Lung (tissue), 12 donors: Measurements from ENCODE around the gene BMP8A. TPM values are rescaled to one million over a fixed set of nuclear protein-coding genes. Genes with fewer than 3 reads are reported as not detected.
"Not testable (repeated sequence)": the region's sequence is repeated elsewhere in the genome, so short reads cannot be mapped to it uniquely, and the experiment has no call there.

ENCODE experiments used
- ATAC-seq: fragments of 200-7000 bp; cut with Tn5 transposase; one replicate; pipeline ENCODE4 v1.9.1; 2020; ENCODE audit warnings: moderate number of reproducible peaks; ENCODE audit not compliant: insufficient read depth, low FRiP score
- DNase-seq, 3 donors: peaks; one replicate each; pipeline ENCODE4 v3.0.0-alpha.2; 2013 to 2017
- H3K27ac ChIP-seq, 2 donors: one replicate each; pipeline ENCODE4 v1.5.1; 2013; ENCODE audit warnings: mild to moderate bottlenecking in 2 of 2, moderate library complexity in 2 of 2, control low read depth in 1 of 2, inconsistent platforms in 1 of 2, low read depth in 1 of 2, low read length in 1 of 2
- H3K27me3 ChIP-seq, 3 donors: one replicate each; pipeline ENCODE4 v1.5.1; 2013; ENCODE audit warnings: low read length in 2 of 3; ENCODE audit not compliant: control insufficient read depth in 3 of 3, insufficient read depth in 3 of 3
- H3K36me3 ChIP-seq, 4 donors: one replicate each; pipeline ENCODE4 v1.5.1; 2013; ENCODE audit warnings: low read length in 4 of 4, mild to moderate bottlenecking in 1 of 4, moderate library complexity in 1 of 4; ENCODE audit not compliant: control insufficient read depth in 4 of 4, insufficient read depth in 4 of 4
- H3K4me1 ChIP-seq, 5 donors: one replicate each; pipeline ENCODE4 v1.5.1; 2013; ENCODE audit warnings: low read length in 5 of 5, mild to moderate bottlenecking in 2 of 5, moderate library complexity in 1 of 5; ENCODE audit not compliant: control insufficient read depth in 5 of 5, insufficient read depth in 5 of 5
- H3K4me3 ChIP-seq: one replicate; pipeline ENCODE4 v1.5.1; 2013; ENCODE audit warnings: mild to moderate bottlenecking, control low read depth, moderate library complexity
- H3K9ac ChIP-seq, 2 donors: one replicate each; pipeline ENCODE4 v1.5.1; 2013; ENCODE audit warnings: low read length in 2 of 2, control low read depth in 1 of 2; ENCODE audit not compliant: insufficient read depth in 1 of 2
- H3K9me3 ChIP-seq, 4 donors: one replicate each; pipeline ENCODE4 v1.5.1; 2013; ENCODE audit warnings: low read length in 3 of 4, mild to moderate bottlenecking in 1 of 4, moderate library complexity in 1 of 4; ENCODE audit not compliant: control insufficient read depth in 4 of 4, insufficient read depth in 3 of 4
- WGBS, 2 donors: extraction: QIAGEN DNeasy Blood & Tissue Kit; methylation state at CpG; one replicate each; pipeline ENCODE4 v1.1.7; 2013; 5-methylcytosine and 5-hydroxymethylcytosine counted together
- polyA plus RNA-seq, 2 donors: library from polyadenylated mRNA; stranded (reverse); fragments of 200-250 nt; gene quantifications; one replicate each; pipeline ENCODE4 v1.2.1, GENCODE V29; 2013
- total RNA-seq, 2 donors: library from RNA; depleted of rRNA in 1 of 2; stranded (reverse); fragments of >200 nt in 1 of 2; gene quantifications; one replicate each; pipeline ENCODE4 v1.2.1, GENCODE V29; 2014 to 2021
- TF ChIP-seq, protein P1 (sequence below): IDR thresholded peaks from 2 replicates; pipeline ENCODE4 v1.5.1; 2012; ENCODE audit warnings: mild to moderate bottlenecking; ENCODE audit errors: control extremely low read depth, extremely low read depth
- donor health status: control.
- donor health status: control.
- donor health status: Bipolar disorder and iron deficiency.
- donor health status: healthy.
- donor health status: DM: yes; HTN: yes; CAD: no.

The BMP8A gene
- total and polyA plus RNA-seq, 4 donors, result 0.30 to 0.68 (median 0.55) TPM; not detected in 1

DNA sequence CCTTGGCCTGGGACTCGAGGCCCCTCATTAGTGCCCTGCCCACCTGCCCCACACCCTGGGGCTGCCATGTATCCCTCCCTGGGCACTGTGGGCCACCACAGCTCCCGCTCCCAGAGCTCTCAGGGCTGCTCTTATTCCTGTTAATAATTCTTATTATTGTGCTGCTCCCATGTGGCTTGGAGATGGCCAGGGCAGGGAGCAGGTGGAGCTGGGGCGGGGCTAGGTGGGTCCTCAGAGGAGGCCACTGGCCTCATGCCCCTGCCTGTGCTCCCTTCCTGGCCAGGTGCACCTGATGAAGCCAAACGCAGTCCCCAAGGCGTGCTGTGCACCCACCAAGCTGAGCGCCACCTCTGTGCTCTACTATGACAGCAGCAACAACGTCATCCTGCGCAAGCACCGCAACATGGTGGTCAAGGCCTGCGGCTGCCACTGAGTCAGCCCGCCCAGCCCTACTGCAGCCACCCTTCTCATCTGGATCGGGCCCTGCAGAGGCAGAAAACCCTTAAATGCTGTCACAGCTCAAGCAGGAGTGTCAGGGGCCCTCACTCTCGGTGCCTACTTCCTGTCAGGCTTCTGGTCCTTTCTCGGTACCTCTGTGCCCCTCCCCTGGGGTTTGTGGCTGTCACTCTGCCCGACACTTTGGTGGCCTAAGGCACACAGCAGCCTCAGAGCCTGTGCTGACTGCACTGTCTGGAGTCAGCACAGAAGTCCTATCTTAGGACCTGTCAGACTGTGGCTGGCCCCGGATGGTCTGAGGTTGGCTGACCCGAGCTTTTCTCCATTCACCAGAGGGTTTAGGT lies 34.1 kb downstream of the BMP8A start:
- DNase-seq, result no peak
- ATAC-seq, result no peak
- TF ChIP-seq, protein P1, sequence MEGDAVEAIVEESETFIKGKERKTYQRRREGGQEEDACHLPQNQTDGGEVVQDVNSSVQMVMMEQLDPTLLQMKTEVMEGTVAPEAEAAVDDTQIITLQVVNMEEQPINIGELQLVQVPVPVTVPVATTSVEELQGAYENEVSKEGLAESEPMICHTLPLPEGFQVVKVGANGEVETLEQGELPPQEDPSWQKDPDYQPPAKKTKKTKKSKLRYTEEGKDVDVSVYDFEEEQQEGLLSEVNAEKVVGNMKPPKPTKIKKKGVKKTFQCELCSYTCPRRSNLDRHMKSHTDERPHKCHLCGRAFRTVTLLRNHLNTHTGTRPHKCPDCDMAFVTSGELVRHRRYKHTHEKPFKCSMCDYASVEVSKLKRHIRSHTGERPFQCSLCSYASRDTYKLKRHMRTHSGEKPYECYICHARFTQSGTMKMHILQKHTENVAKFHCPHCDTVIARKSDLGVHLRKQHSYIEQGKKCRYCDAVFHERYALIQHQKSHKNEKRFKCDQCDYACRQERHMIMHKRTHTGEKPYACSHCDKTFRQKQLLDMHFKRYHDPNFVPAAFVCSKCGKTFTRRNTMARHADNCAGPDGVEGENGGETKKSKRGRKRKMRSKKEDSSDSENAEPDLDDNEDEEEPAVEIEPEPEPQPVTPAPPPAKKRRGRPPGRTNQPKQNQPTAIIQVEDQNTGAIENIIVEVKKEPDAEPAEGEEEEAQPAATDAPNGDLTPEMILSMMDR, result no peak
- Histone ChIP-seq H3K4me3 (no peak overlapping the region), H3K36me3 (peaks cover 0 to 30% (median 2%) of the 10 kb centered on the region in 4 donors), H3K4me1 (no peaks in the 10 kb centered on the region), H3K9ac (no peak overlapping the region), H3K9me3 (no peaks in the 10 kb centered on the region), H3K27ac (no peak overlapping the region), H3K27me3 (no peaks in the 10 kb centered on the region)
- 72 to 83% methylated on average over 17 of the region's 17 CpGs for WGBS, 2 donors

- 93 to 96% methylated on average over 11 of the region's 11 CpGs for WGBS, 2 donors
- no peak for ATAC-seq
- no peak overlapping the region for H3K4me3 ChIP-seq
- no peak overlapping the region for H3K27ac ChIP-seq
- H3K9me3 ChIP-seq, result no peaks in the 10 kb centered on the region
- TF ChIP-seq, protein P1, result no peak
- no peak for DNase-seq
- peaks cover 0 to 34% (median 4%) of the 10 kb centered on the region in 4 donors for H3K36me3 ChIP-seq
- H3K9ac ChIP-seq, result no peak overlapping the region
- no peaks in the 10 kb centered on the region for H3K27me3 ChIP-seq
- no peaks in the 10 kb centered on the region for H3K4me1 ChIP-seq
Measured at GRCh38 chr1:39526466-39527189, 35.2 kb downstream of the BMP8A start.

GRCh38 chr1:39527190-39527579 lies 35.7 kb downstream of the BMP8A start:
- DNase-seq, H3K9me3 ChIP-seq, H3K4me3 ChIP-seq, H3K27me3 ChIP-seq, ATAC-seq, H3K9ac ChIP-seq, H3K4me1 ChIP-seq, H3K27ac ChIP-seq: not testable (repeated sequence)
- H3K36me3 ChIP-seq, result peaks cover 0 to 37% (median 5%) of the 10 kb centered on the region in 4 donors
- WGBS, 2 donors, result 90 to 91% methylated on average over 8 of the region's 8 CpGs

DNA sequence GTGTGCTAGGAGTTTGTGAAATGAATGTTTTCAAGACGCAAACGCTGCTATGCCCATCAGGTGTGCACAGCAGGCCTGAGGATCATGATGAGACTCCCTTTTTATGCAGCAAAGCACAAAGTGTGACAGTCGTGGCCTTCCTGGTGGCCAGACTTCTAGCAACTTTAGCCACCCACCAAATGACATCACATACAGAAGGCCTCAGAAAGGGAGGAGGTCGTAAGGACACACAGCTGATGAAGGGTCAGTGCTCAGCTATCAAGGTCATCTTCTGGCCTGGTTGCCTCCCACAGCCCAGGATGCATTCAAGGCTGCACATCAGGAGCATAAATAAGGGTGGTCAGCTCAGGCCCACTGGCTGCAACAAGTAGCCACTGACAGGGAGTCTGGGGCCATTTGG lies 36.6 kb downstream of the BMP8A start:
- H3K9me3 ChIP-seq, result no peaks in the 10 kb centered on the region
- DNase-seq, result no peak
- no peak overlapping the region for H3K4me3 ChIP-seq
- ATAC-seq, result no peak
- WGBS, 2 donors, result 87 to 92% methylated on average over 4 of the region's 4 CpGs
- H3K36me3 ChIP-seq, result peaks cover 0 to 37% (median 5%) of the 10 kb centered on the region in 4 donors
- H3K9ac ChIP-seq, result no peak overlapping the region
- H3K4me1 ChIP-seq, result no peaks in the 10 kb centered on the region
- no peaks in the 10 kb centered on the region for H3K27me3 ChIP-seq
- TF ChIP-seq, protein P1, result no peak
- no peak overlapping the region for H3K27ac ChIP-seq
